ENCODE data around the gene EMP2.

DNA sequence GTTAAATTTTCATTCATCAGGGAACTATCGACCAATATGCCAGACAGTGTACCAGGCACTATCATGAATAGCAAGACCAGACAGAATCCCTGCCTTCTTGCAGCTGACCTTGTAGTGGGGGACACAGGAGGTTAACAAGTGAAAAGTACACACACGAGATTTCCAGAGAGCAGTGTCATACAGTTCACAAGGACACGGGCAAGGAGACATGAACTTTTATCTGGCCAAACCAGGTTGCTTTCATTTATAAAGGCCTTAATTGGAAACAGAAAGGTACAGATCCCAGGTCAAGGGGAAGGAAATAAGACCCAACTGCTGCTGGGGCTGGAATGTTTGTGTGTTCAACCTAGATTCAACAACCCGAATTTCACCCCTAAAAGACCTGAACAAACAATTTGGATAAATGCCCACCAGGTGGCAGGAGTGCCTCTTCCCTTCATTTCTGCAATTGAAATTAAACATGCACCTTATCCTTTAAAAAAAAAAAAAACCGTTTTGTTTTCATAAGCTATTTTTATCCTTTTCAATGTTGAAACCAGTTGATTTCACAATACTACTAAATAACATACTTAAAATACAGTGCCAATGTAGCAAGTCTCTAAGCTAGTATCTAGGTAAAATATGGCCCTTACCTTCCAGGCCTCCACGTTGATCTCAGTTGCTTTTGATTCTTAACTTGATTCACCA lies 65.9 kb downstream of the EMP2 start:
- TF ChIP-seq, protein P1, sequence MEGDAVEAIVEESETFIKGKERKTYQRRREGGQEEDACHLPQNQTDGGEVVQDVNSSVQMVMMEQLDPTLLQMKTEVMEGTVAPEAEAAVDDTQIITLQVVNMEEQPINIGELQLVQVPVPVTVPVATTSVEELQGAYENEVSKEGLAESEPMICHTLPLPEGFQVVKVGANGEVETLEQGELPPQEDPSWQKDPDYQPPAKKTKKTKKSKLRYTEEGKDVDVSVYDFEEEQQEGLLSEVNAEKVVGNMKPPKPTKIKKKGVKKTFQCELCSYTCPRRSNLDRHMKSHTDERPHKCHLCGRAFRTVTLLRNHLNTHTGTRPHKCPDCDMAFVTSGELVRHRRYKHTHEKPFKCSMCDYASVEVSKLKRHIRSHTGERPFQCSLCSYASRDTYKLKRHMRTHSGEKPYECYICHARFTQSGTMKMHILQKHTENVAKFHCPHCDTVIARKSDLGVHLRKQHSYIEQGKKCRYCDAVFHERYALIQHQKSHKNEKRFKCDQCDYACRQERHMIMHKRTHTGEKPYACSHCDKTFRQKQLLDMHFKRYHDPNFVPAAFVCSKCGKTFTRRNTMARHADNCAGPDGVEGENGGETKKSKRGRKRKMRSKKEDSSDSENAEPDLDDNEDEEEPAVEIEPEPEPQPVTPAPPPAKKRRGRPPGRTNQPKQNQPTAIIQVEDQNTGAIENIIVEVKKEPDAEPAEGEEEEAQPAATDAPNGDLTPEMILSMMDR (IDR thresholded peaks at IDR 0.05): peak; percentile 65 to 70 (median 69)
- TF ChIP-seq POLR2A (IDR thresholded peaks at IDR 0.05): no peak
